Kidney glomerular epithelial cell (primary cell): Measurements from ENCODE around the gene CYTH1.

Source experiments
- DNase-seq: peaks from one replicate; lab custom pipeline; 2025; lab: John Stamatoyannopoulos, UW

The CYTH1 gene

GRCh38 chr17:78781893-78782304 lies at the start of gene CYTH1:
TSS of gene CYTH1 (minus strand) at chr17:78782273. CDS start at chr17:78782223, 50 bp downstream.
- no peak for DNase-seq

- DNase-seq, result no peak
Observed at GRCh38 chr17:78829477-78829876, 47.4 kb upstream of the CYTH1 start.

- no peak for DNase-seq
Observed at GRCh38 chr17:78828470-78829185, 46.6 kb upstream of the CYTH1 start.

- no peak for DNase-seq
Observed at GRCh38 chr17:78826836-78827509, 44.9 kb upstream of the CYTH1 start.

DNA sequence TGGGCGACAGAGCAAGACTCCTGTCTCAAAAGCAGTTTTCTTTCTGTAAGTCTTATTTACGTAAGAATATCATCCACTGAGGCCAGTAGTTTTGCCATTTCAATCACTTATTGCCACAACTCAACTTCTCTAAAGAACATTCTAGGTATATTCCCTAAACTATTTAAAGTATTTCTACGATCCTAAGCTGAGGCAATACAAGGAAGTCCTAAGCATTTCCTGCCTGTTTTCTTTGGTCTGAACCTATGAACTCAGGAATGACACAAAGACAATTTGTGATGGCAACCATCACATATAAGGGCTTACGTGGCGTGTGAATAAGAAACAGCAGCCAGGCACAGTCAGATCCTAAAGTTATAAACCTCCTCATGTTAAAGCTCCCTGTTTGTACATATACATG lies 44.3 kb upstream of the CYTH1 start:
- DNase-seq, result no peak

DNA sequence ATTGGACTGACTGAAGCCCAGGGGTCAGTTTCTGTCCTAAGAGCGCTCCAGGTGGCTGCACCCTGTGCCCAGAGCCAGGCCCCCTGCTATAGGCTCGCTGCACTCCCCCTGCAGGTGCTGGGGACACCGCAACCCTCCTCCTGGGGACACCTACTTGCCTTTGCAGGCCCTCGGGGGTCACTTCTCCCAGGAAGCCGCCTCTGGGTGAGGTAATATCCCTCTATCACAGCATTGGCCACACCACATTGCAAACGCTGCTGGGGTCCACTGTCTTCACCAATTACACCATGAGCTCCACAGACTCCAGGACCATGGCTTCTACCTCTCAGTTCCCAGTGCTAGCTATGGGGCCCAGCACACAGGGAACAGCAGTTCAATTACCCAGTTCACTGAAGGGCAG lies 43.6 kb upstream of the CYTH1 start:
- no peak for DNase-seq

DNA sequence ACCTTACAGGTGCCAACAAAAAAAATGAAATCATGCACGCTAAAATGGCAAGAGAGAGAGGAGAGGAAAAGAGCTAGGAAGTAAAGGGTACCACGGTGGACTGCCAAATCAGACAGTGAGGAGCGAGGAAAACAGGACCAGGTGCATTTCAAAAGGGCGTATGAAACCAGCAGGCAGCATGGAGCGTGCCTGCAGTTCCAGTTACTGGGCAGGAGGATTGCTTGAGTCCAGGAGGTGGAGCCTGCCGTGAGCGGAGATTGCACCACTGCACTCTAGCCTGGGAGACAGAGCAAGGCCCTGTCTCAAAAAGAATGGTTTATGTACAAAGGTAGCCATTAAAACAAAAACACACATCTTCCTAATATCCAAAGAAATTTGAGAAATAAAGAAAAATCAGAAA lies 42.2 kb upstream of the CYTH1 start:
- DNase-seq, result no peak

DNA sequence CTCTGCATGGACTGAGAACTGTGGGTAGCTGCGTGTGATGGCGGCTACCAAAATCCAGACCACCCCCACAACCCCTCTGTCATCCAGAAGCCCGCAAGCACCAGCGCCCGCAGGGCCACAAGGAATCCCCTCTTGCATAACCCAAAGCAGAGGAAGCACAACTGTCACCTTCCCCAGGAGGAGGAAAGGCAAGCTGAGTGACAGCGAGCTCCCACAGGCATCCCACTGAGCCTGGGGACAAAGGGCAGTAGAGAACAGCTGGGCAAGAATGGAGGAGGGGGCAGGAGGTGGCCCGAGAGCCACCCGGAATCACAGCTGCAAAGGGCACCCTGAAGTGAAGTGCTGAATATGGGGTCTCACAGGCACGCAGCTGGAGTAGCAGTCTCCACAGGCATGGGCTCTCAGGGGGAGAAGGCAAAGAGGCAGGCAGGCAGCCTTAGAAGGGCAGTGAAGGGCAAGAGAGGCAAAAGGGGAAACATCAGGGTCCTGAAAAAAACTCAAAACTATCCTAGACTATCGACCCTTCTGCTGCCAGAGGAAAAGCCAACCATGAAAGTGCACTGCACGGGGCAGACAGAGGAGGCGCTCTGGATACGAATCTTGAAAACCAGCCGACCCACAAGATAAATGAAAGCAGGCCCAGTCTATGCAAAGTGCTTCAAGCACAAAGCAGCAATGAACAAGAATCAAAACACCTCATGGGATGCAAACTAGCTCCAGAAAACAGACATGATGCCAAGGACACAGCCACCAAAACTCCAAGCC lies 41.4 kb upstream of the CYTH1 start:
- DNase-seq, result no peak

DNA sequence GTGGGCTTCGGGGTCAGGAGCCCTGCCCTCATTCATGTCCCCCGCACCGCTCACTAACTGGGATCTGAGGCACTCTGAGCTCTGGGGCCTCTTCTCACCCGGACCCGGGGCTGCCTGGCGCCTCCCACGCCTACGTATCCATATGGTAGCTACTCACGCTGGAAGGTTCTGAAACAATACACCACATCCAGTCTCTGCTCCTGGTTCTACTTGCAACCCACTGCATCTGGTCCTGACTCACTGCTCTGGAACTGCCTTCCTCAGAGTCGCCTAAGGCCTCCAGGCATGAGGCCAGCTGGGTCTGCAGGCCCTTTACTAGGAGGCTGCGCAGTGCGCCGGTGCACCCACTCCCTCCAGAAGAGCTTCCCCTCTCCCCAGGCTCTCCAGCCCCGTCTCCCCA lies 40.5 kb upstream of the CYTH1 start:
- no peak for DNase-seq

DNA sequence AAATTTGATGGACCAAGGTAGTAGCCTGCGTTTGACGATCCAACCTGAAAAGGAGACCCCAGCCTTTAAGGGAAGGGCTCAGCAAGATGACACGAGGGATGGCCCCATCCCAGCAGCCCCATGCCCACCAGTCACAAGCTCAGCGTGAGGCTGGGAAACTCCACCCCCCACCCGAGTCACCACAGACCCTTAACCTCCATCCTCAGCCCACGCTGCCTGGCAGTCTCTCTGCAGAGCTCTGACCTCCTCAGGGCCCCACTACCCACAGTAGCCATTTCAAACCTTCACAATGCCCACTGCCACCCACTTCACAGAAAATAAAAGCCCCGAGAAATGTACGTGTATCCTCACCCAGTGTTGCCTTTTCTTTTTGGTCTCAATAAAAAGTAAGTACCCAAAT lies 39.9 kb upstream of the CYTH1 start:
- DNase-seq, result no peak

- DNase-seq, result no peak
Observed at GRCh38 chr17:78820841-78821240, 38.8 kb upstream of the CYTH1 start.

- no peak for DNase-seq
Observed at GRCh38 chr17:78819806-78820792, 38.0 kb upstream of the CYTH1 start.

- DNase-seq, result no peak
Observed at GRCh38 chr17:78819402-78819801, 37.3 kb upstream of the CYTH1 start.

- DNase-seq, result no peak
Observed at GRCh38 chr17:78818932-78819331, 36.9 kb upstream of the CYTH1 start.

DNA sequence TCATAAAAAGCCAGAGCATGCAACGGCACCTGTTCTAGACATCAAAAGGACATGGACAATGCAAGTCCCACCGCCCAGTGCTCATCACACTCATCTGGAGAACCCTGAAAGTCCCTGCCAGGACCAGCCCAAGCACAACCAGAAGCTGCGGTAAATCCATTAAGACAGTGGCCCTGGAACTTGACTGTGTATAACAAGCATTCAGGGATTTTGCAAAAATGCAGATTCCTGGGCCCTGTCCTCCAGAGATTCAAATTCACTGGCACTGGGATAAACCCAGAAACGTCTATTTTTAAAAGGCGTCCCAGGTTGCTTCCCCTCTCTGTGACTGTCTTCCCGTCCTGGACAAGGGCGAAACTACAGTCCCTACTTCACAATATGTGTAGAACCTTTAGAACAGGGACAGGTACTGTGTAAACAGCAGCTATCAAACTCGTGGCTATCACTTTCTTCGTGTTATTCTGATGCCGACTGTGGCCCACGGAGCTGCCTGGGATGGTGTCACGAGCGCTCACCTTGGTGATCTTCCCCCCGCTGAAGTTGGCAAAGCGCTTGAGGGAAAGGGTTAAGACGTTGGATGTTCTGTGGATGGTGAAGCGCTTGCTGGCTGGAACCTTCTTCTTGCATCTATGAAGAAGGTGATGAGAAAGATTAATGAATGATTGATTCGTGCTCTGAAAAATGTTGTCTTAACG lies 36.2 kb upstream of the CYTH1 start:
- DNase-seq, result no peak

DNA sequence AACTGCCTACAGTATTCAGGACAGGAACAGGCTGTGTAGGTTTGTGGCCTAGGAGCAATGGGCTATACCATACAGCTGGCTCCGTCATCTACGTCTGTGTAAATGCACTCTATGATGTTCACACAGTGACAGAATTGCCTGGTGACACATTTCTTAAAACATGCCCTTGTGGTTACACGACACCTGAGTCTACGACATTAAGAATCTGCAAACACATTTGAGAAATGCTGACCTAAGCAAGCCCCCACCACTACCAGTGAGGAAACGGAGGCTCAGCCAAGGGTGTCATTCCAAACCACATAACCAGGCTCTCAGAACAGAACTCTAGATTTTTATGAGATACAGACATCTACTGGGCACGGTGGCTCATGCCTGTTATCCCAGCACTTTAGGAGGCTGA lies 35.0 kb upstream of the CYTH1 start:
- DNase-seq, result no peak

GRCh38 chr17:78815696-78816095 lies 33.6 kb upstream of the CYTH1 start:
- DNase-seq, result no peak

GRCh38 chr17:78812855-78813254 lies 30.8 kb upstream of the CYTH1 start:
- no peak for DNase-seq

- no peak for DNase-seq
Observed at GRCh38 chr17:78808163-78808562, 26.1 kb upstream of the CYTH1 start.

- no peak for DNase-seq
Observed at GRCh38 chr17:78806451-78806850, 24.4 kb upstream of the CYTH1 start.

GRCh38 chr17:78805301-78805700 lies 23.2 kb upstream of the CYTH1 start:
- no peak for DNase-seq
